HG02610 (cell line): ENCODE data around the gene RP9.

Source experiments
- ATAC-seq: cut with Tn5 transposase; IDR thresholded peaks from one replicate; pipeline ENCODE4 v1.9.1; 2021; ENCODE audit warnings: mild to moderate bottlenecking, moderate library complexity; ENCODE audit not compliant: unreplicated experiment

The RP9 gene

DNA sequence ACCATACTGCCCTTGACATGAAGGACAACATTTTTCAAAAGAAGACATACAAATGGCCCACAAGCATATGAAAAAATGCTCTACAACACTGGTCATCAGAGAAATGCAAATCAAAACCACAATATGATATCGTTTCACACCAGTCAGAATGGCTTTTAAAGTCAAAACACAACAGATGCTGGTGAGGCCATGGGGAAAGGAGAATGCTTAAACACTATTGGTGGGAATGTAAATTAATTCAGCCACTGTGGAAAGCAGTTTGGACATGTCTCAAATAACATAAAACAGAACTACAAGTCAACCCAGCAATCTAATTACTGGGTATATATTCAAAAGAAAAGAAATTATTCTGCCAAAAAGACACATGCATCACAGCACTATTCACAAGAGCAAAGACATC is 42.4 kb downstream of the RP9 start:
- ATAC-seq: no peak

DNA sequence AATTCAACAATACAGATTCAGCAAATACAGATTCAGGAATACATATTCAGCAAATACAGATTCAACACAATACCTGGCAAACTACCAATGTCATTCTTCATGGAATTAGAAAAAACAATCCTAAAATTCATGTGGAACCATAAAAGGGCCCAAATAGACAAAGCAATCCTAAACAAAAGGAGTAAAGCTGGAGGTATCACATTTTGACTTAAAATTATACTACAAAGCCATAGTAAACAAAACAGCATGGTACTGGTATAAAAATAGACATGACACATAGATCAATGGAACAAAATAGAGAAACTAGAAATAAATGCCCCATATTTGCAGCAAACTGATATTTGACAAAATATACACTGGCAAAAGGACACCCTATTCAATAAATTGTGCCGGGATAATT is 43.2 kb downstream of the RP9 start:
- no peak for ATAC-seq

DNA sequence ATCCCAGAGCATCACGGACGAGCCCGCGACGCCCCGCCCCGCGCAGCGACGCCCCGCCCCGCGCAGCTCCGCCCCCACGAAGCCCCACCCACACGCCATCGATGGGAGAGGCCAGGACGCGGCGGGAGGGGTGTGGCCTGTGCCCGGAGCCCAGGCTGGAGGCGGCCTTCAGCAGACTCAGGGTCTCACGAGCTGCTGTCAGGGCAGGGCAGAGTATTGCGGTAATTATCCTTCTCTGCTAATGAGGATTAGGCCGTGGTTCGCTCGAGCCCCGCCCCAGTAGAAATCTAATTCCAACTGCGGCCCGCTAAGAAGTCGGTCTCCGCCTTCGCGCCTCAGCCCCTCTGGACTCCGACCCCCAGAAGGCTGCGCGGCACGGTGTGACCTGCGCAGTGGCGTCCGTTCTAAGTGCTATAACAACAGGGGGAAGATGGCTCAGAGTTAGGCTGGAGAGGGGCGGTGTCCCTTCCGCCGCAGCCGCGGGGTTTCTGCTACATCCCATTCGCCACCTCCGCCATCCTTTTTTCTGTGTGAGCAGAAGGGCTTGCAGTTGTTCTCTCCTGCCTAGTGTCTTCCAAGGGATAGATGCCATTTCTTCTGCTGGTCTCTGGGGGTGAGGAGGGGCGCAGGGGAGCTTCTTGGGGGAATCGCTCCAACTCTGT is 46.3 kb downstream of the RP9 start:
- peak; percentile 95 for ATAC-seq

DNA sequence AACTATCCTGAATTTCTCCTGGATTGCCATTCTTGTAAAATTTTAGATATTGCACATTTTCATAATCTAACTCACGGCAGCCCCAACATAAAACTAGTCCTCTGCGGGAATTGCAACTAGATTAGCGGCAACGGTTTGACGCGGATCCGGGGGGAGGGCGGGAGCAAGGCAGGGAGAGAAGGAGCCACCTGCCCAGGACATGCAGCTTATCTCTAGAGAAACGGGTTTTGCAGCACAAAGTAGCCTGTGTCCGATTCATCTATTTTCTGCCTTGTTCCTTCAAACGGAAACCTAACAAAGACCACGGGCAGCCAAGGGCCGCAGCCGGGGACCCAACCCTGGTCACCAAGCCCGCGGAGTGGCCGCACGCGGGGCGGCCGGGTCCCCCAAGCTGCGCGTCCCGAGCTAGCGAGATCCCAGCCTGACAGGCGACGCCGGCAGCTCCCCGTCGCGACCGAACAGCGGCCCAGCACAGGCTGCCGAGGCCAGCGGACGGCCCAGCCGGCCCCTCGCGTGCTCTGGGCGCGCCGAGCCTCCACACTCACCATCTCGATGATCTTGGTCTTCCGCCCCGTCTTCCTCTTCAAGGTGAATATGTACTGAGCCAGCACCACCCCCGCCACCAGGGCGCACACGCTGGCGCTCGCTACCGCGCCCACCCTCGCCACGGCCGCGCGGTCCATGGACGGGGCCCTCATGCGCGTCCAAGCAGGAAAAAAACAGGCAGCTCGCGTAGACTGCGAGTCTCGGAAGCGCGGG is 47.0 kb downstream of the RP9 start, which contains the start of gene NT5C3A:
TSS of gene NT5C3A (minus strand) at position 754 of the 759 bp plus-strand sequence. CDS start at position 683, 71 bp downstream.
- ATAC-seq: peak; percentile 35

DNA sequence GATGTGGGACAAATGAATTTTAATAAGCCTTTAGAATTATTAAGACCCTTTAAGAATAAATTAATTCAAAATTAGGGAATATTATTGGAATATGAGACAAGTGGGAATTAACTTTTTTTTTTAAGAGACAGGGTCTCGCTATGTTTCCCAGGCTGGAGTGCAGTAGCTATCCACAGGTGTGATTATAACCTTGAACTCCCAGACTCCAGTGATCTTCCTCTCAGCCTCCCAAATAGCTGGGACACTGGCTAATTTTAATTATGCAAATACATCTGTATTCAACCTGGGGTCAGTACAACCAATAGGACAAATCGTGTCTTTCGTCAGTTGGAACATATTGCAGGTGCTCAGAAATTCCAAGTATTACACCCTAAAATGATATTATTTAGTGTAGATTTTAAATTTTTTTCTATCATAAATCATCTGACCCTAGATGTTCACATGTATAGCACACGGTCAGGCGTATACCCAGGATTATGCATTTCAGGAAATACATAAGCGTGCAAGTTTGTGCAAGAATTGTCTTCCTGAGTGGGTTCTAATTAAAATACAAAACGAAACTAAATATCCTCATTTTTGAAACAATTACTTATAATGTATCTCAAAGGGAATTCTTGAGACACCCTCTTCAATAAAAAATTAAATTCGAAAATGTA is 47.8 kb downstream of the RP9 start:
- no peak for ATAC-seq

DNA sequence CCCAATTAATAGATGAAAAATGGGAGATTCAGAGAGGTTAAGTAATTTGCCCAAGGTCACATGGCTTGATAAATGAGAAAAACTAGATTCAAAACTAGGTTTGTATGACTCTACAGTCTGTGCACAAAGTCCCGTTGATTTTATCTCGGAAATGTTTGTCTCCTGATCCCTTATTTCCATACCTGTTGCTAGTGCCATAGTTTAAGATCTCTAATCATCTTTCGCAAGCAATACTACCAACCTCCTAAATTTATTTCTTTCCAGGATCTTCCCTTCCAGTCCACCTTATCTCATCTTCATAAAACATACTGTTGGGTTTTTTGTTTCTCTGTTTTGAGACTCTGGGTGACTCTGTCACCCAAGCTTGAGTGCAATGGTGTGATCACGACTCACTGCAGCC is 49.6 kb downstream of the RP9 start:
- ATAC-seq: no peak

DNA sequence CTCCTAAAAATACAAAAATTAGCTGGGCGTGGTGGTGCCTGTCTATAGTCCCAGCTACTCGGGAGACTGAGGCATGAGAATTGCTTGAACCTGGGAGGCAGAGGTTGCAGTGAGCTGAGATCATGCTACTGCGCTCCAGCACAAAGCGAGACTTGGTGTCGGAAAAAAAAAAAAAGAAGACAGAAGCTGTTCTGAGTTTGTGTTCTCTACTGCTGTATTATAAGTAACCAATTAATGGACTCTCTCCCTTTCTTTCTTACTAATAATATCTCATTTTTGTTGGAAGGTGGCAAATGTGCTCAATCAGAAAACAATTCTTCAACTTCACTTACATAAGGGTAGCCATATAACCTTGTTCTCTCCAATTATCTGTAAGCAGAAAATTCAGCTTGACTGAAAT is 54.0 kb downstream of the RP9 start:
- ATAC-seq: no peak

DNA sequence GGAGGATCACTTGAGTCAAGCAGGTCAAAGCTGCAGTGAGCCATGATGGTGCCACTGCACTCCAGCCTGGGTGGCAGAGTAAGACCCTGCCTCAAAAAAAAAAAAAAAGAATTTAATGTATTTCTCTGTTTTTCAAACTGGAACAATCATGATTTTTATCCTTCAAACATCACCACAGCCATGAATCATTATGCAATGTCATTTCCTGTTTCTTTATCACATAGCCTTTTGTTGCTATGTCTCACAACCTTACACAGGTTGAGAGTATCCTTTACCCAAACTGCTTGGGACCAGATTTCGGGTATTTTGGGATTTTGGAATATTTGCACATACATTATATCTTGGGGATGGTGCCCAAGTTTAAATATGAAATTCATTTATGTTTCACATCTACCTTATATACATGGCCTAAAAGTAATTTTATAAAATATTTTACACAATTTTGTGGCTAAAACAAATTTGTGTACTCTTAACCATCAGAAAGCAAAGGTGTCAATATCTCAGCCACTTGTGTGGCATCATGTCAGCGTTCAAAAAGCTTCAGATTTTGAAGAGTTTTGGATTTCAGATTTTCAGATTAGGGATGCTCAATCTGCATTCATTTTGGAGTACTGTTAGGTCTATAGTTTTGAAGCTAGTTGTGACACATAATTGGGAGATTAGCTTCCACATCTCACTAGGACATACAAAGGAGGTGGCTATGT is 54.8 kb downstream of the RP9 start:
- ATAC-seq: peak; percentile 57

DNA sequence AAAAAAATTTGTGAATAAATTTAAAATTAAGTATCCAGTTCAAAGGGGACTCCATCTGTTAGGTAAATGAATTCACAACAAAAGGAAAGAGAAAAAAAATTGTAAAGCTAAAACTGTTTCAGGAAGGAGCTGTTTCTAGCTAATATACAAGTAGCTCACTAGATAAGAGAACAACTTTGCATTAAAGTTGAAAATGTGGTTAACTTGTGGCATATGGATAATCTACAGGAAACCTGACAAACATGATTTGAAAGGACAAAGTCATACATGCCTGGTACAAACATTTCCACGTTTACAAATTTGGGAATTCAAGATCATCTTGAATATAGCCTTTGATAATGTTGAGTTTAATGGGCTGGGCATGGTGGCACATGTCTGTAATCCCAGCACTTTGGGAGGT is 55.5 kb downstream of the RP9 start:
- ATAC-seq: no peak

DNA sequence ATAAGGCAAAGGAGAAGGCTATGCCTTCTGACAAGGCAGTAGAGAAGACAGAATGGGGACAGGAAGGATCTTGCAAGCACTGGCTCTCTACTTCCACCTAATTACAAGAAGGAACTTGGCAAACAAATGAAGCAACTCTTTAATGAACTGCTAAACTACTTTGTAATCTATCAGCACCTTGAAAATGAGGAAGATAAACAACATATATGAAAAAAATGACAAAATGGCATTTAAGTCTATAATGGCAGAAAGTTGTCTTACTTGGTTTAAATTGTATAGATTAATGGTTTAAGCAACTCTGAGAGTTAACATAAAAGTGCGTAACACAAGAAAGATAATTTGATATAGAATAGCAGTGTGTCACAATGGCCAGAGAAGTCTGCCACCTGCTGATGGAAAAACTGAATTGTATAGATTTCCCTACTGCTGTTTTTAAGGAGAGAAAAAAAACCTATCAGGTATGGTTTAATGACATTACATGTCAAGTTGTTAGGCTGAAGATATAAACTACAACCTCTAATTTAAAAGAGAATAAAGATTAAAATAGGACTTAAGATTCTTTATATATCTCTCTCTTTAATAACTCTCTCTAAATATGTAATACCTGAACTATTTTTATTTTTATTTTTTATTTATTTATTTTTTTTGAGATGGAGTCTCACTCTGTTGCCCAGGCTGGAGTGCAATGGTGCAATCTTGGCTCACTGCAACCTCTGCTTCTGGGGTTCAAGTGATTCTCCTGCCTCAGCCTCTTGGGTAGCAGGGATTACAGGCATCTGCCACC is 58.5 kb downstream of the RP9 start:
- ATAC-seq: no peak

DNA sequence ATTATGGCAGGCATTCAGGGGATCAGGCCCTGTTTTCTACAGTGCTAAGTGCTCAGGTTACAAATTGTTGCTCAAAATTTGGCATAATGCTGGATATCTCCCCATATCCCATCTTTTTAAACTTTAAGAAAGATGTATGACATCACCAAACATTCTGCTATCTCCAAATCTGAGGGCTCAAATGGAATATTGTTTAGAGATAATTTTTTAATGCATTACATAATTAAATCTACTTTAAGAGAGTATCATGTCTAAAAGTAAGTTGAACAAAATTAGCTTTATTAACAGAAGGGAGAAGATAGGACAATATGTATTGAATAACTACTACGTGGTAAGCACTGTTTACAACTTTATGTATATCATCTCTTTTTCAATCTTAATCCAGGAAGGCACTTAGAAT is 60.5 kb downstream of the RP9 start:
- ATAC-seq: no peak

DNA sequence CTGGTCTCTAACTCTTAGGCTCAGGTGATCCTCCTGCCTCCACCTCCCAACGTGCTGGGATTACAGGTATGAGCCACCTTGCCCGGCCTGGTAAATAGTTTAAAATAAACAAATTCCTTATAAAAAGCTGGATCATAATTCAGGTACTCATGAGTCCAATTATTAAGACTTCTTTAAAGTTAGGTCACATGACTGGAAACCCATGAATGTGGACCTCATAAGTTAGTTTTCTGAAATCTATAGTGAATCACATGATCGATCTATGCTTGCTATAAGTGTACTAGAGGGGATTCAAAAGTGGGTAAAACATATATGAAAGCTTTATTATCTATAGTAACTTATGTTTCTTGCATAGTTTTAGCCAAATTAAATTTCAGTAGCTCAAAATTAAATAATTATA is 60.9 kb downstream of the RP9 start:
- ATAC-seq: no peak

DNA sequence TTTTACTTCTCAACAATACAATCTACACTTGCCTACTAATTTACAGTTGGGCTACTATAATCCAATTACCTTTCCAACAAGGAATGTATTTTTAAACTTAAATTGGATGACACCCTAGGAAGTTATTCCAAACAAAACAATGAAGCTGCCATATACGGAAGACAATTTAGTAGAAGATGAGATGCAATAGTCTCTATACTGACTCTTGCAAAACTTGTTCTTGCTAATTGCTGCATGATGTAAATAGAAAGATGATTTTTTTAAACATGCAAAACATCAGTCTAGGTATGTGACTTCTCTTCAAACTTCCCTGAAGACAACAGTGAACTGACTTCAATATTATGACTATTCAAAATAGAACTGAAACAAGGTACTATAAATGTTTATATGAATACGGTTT is 64.2 kb downstream of the RP9 start:
- peak; percentile 36 for ATAC-seq
